H1 (cell line): ENCODE results near the gene CXXC4.

Experiments used
- EZH2 ChIP-seq: fragments of 200-600 bp; sonication (generic); IDR thresholded peaks from 2 replicates; pipeline ENCODE4 v1.7.1; 2012; ENCODE audit warnings: low read depth, mild to moderate bottlenecking, moderate library complexity, low read length, inconsistent platforms; ENCODE audit not compliant: severe bottlenecking
- POLR2AphosphoS5 ChIP-seq: IDR thresholded peaks from 2 replicates; pipeline ENCODE4 v1.6.1; 2011; ENCODE audit warnings: low read depth, low read length
- SIX5 ChIP-seq: IDR thresholded peaks from 2 replicates; pipeline ENCODE4 v1.6.1; 2011; ENCODE audit warnings: mild to moderate bottlenecking, low read depth, low read length
- TF ChIP-seq, protein P1 (sequence below), 3 experiments: IDR thresholded peaks; 1 replicate in 2 of 3; 2 replicates in 1 of 3; pipeline versions ENCODE4 v1.5.1 to v1.6.1; 2011; ENCODE audit warnings: low read length in 3 of 3, mild to moderate bottlenecking in 3 of 3, inconsistent platforms in 2 of 3, low read depth in 1 of 3, moderate library complexity in 1 of 3; ENCODE audit not compliant: insufficient read depth in 1 of 3; ENCODE audit errors: control extremely low read depth in 1 of 3
- TF ChIP-seq, protein P2 (sequence below): IDR thresholded peaks from 2 replicates; pipeline ENCODE4 v1.6.1; 2012; ENCODE audit warnings: low read length, inconsistent platforms

DNA sequence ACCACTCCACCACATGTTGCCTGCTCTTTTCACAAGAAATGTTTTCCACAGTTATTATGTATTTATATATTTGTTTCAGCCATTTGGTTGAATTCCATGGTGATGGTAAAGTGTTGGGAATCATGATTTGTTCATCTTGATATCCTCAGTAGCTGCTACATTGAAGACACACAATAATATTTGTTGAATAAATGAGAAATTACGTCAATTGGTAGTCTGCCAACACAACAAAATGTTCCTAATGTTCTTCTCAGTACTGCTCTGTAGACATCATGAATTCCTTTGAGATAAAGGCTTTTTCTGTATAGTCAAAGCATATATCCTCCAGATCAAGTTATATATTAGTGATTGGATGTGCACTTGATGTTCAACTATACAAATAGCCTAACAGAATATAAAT is 29.5 kb downstream of the CXXC4 start:
- TF ChIP-seq, protein P1, sequence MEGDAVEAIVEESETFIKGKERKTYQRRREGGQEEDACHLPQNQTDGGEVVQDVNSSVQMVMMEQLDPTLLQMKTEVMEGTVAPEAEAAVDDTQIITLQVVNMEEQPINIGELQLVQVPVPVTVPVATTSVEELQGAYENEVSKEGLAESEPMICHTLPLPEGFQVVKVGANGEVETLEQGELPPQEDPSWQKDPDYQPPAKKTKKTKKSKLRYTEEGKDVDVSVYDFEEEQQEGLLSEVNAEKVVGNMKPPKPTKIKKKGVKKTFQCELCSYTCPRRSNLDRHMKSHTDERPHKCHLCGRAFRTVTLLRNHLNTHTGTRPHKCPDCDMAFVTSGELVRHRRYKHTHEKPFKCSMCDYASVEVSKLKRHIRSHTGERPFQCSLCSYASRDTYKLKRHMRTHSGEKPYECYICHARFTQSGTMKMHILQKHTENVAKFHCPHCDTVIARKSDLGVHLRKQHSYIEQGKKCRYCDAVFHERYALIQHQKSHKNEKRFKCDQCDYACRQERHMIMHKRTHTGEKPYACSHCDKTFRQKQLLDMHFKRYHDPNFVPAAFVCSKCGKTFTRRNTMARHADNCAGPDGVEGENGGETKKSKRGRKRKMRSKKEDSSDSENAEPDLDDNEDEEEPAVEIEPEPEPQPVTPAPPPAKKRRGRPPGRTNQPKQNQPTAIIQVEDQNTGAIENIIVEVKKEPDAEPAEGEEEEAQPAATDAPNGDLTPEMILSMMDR (IDR thresholded peaks at IDR 0.05; ENCODE audit: control extremely low read depth in 1 of 3, insufficient read depth in 1 of 3, low read depth in 1 of 3, low read length in 3 of 3) = no peak
- TF ChIP-seq SIX5 (no peak), POLR2AphosphoS5 (no peak), EZH2 (no peak)
- TF ChIP-seq, protein P2, sequence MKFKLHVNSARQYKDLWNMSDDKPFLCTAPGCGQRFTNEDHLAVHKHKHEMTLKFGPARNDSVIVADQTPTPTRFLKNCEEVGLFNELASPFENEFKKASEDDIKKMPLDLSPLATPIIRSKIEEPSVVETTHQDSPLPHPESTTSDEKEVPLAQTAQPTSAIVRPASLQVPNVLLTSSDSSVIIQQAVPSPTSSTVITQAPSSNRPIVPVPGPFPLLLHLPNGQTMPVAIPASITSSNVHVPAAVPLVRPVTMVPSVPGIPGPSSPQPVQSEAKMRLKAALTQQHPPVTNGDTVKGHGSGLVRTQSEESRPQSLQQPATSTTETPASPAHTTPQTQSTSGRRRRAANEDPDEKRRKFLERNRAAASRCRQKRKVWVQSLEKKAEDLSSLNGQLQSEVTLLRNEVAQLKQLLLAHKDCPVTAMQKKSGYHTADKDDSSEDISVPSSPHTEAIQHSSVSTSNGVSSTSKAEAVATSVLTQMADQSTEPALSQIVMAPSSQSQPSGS = no peak
